Body of pancreas (tissue), 4 donors: ENCODE results near the gene PCSK6. TPM values are rescaled to one million over a fixed set of nuclear protein-coding genes. Genes with fewer than 3 reads are reported as not detected.

Experiments used
- ATAC-seq: fragments of 150-250 bp; one replicate; pipeline ENCODE4 v1.9.1; 2016
- DNase-seq, 4 donors: peaks; one replicate each; pipeline ENCODE4 v3.0.0-alpha.2; 2019
- H3K27ac ChIP-seq, 4 donors: fragments of 200-600 bp; sonication (generic); 1 replicate in 3 of 4; 2 replicates in 1 of 4; pipeline versions ENCODE4 v1.5.1 to v1.6.1; 2016 to 2019; ENCODE audit warnings: mild to moderate bottlenecking in 1 of 4, mixed read lengths in 1 of 4, moderate library complexity in 1 of 4
- H3K27me3 ChIP-seq, 2 donors: fragments of 200-600 bp; sonication (generic); one replicate each; pipeline ENCODE4 v1.6.0; 2016; ENCODE audit warnings: mild to moderate bottlenecking in 1 of 2
- H3K36me3 ChIP-seq, 2 donors: fragments of 200-600 bp; sonication (generic); replicated peaks in 1 of 2; 2 replicates each; pipeline ENCODE4 v1.5.1; 2016; ENCODE audit warnings: low read depth in 2 of 2; ENCODE audit not compliant: insufficient read depth in 1 of 2
- H3K4me1 ChIP-seq: fragments of 200-600 bp; sonication (generic); one replicate; pipeline ENCODE4 v1.6.0; 2016
- H3K4me3 ChIP-seq, 2 donors: fragments of 200-600 bp; sonication (generic); 1 replicate in 1 of 2; 2 replicates in 1 of 2; pipeline ENCODE4 v1.5.1; 2016 to 2019
- H3K9me3 ChIP-seq, 3 donors: fragments of 200-600 bp; sonication (generic); 1 replicate in 2 of 3; 2 replicates in 1 of 3; pipeline ENCODE4 v1.5.1; 2016
- CTCF ChIP-seq, 7 experiments: fragments of 450-650 bp in 4 of 7; fragments of 200-600 bp in 3 of 7; sonication (generic) in 3 of 7; IDR thresholded peaks; one replicate each; pipeline ENCODE4 v1.5.1; 2016 to 2019; ENCODE audit warnings: antibody characterized with exemption in 7 of 7
- POLR2A ChIP-seq, 3 donors: fragments of 450-650 bp; IDR thresholded peaks; one replicate each; pipeline ENCODE4 v1.6.1; 2016; ENCODE audit warnings: antibody characterized with exemption in 3 of 3, mild to moderate bottlenecking in 2 of 3
- WGBS, 2 donors: methylation state at CpG; one replicate each; pipeline ENCODE4 v1.1.5; 2017; 5-methylcytosine and 5-hydroxymethylcytosine counted together
- intact Hi-C: fragments of 100-400 bp; cut with DNase I; formaldehyde crosslinking; loops from one replicate; pipeline ENCODE4 v1.15.1; 2023
- total RNA-seq, 2 donors: library from RNA; depleted of rRNA; stranded (reverse); fragments of >200 nt; gene quantifications; one replicate each; pipeline ENCODE4 v1.1.0, GENCODE V29; 2016

The PCSK6 gene
- total RNA-seq, 2 donors from 2014 or later, result 8.9 to 10.1 TPM

GRCh38 chr15:101498076-101498716, 8.7 kb upstream of the PCSK6 start:
- Histone ChIP-seq H3K4me1 (peaks cover 28% of the 10 kb centered on the region), H3K27me3 (peaks cover 0 to 6% of the 10 kb centered on the region in 2 donors), H3K9me3 (no peaks in the 10 kb centered on the region), H3K4me3 (no peak overlapping the region), H3K27ac (no peak overlapping the region), H3K36me3 (no peaks in the 10 kb centered on the region)
- WGBS, 2 donors, result 82 to 83% methylated on average over 9 of the region's 9 CpGs
- TF ChIP-seq CTCF (IDR thresholded peaks at IDR 0.05) (no peak), POLR2A (IDR thresholded peaks at IDR 0.05) (no peak)
- intact Hi-C loops, result no loop called here
- ATAC-seq (no peak), DNase-seq (no peak)

DNA sequence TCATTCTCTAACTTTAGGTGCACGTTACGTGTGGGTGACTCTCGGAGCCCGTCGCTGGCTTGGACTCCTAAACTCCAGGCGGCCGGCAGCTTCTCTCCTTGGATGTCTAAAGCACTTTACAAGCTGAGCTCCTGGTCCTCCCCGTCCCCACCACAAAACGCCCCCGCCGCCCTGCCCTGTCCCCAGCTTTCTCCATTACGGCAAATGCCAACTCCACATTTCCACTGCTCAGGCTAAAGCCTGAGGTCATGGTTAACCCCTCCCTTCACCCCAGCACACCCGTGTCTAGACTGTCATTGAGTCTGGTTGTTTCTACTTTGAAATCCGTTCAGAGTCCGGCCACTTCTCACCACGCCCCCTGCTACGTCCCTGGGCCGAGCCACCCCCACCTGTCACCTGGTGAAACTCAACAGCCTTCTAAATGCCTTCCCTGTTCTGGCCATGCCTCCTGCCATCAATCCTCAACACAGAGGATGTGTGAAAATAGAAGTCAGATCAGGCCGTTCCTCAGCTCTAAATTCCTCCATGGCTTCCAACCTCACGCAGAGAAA, 8.1 kb upstream of the PCSK6 start:
- intact Hi-C loops, result no loop called here
- no peak for ATAC-seq
- H3K27ac ChIP-seq, result no peak overlapping the region

DNA sequence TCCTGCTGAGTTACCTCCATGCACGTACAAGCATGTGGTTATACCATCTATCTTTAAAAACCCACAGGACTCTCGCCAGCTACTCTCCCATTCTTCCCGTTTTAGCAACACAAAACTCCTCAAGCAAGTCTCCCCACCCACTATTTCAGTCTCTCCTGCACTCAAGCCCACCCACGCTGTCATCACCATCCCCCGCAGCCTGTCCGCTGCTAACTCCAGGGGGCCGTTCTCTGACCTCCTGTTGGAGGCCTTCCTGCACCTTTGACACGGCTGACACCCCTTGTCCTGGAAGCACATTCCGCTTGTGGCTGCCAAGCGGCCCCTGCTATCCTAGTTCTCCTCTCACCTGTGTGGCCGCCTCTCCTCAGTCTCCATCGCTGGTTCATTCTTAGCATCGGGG, 7.5 kb upstream of the PCSK6 start:
- peaks cover 0 to 6% of the 10 kb centered on the region in 2 donors for H3K27me3 ChIP-seq
- ATAC-seq (no peak), DNase-seq (no peak)
- peaks cover 28% of the 10 kb centered on the region for H3K4me1 ChIP-seq
- TF ChIP-seq POLR2A (IDR thresholded peaks at IDR 0.05), result no peak
- no peak for TF ChIP-seq CTCF (IDR thresholded peaks at IDR 0.05)
- H3K4me3 ChIP-seq, result no peak overlapping the region
- no peak overlapping the region for H3K27ac ChIP-seq
- 79 to 86% methylated on average over 12 to 13 of the region's 13 CpGs for WGBS, 2 donors
- intact Hi-C loops, result no loop called here
- H3K36me3 ChIP-seq, result no peaks in the 10 kb centered on the region
- no peaks in the 10 kb centered on the region for H3K9me3 ChIP-seq

More for the DNA sequence above, 8.1 kb upstream of the PCSK6 start:
- Histone ChIP-seq H3K4me1 (peaks cover 28% of the 10 kb centered on the region), H3K4me3 (no peak overlapping the region), H3K36me3 (no peaks in the 10 kb centered on the region), H3K9me3 (no peaks in the 10 kb centered on the region), H3K27me3 (peaks cover 0 to 6% of the 10 kb centered on the region in 2 donors)
- no peak for DNase-seq
- WGBS, 2 donors, result 66 to 78% methylated on average over 20 of the region's 20 CpGs
- TF ChIP-seq CTCF (IDR thresholded peaks at IDR 0.05) (no peak), POLR2A (IDR thresholded peaks at IDR 0.05) (no peak)

DNA sequence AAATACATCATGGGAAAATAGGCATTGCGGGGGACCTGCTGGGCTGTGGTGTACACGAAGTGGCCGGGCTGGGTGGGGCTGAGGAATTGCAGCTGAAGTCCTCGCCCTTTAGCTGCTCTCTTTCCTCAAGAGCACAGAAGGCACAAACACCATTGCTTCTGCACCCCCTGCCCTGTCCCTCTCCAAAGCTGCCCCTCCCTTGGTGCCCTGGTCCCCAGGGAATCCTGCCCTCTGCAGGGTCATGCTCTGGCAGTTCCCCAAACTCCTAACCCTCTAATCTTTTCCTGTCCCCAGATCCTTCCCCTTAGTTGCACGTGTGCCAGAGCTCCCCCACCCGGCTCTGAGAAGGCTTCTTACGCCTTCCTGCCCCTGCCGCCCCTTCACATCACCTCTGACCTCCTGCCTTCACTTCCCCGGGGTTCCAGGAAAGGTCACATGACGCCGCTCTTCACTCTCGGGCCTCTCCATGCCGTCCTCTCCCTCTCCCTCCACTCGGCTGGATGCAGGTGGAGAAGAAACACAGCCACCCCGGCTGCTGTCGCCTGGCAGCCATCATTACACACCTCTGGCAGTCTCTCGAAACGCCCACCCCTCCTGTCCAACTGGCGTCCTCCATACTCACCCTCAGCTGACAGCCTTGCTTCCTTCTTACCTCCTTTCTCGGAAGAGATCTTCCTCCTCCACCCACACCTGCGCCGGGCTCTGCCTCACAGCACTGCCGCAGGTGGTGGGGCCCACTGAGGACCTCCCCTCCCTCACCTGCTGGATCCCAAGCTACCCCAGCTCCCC, 6.9 kb upstream of the PCSK6 start:
- H3K4me1 ChIP-seq, result peaks cover 25% of the 10 kb centered on the region
- no peak for ATAC-seq
- H3K36me3 ChIP-seq, result no peaks in the 10 kb centered on the region
- no peak overlapping the region for H3K4me3 ChIP-seq
- DNase-seq, result no peak
- no peaks in the 10 kb centered on the region for H3K9me3 ChIP-seq
- WGBS, 2 donors, result 64 to 73% methylated on average over 23 of the region's 23 CpGs
- peaks cover 0 to 6% of the 10 kb centered on the region in 2 donors for H3K27me3 ChIP-seq
- no peak for TF ChIP-seq POLR2A (IDR thresholded peaks at IDR 0.05)
- H3K27ac ChIP-seq, result no peak overlapping the region
- intact Hi-C loops, result no loop called here
